Inferior parietal cortex (tissue), 1 donor: ENCODE results near the gene SLC46A3.
"Not testable (repeated sequence)": the region's sequence is repeated elsewhere in the genome, so short reads cannot be mapped to it uniquely, and the experiment has no call there.

Source experiments
- DNase-seq: peaks from one replicate; pipeline ENCODE4 v3.0.0-alpha.2; 2016; ENCODE audit errors: extremely low spot score

Gene SLC46A3

DNA sequence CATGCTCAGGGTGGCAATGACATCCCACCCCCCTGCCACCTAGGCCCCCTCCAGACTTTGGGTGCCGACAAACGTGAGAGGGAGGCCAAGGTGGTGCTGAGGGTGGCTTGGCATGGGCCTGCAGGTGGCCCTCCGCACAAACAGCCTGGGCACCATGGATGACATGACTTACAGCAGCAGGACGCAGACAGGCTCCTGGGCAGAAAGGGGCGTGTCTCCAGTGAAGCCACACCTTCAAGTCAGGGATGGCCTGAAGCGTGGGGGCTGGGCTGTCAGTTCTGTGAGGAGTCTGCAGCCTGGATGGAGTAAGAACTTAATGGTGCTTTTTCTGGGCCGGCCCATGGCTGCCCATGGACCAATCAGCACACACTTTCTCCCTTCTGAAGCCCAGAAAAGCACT lies 34.5 kb downstream of the SLC46A3 start:
- DNase-seq, result no peak

DNA sequence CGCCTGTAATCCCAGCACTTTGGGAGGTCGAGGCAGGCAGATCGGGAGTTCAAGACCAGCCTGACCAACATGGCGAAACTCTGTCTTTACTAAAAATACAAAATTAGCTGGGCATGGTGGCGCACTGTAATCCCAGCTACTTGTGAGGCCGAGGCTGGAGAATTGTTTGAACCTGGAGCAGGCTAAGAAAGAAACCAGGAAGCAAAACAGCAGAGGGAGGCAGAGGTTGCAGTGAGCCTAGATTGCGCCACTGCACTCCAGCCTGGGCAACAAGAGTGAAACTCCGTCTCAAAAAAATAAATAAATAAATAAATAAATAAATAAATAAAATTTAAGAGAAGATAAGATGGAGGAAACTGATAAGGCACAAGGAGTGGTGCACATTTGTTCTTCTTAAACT lies 35.6 kb downstream of the SLC46A3 start:
- DNase-seq, result not testable (repeated sequence)

- no peak for DNase-seq
Observed at GRCh38 chr13:28680541-28680940, 38.2 kb downstream of the SLC46A3 start.

DNA sequence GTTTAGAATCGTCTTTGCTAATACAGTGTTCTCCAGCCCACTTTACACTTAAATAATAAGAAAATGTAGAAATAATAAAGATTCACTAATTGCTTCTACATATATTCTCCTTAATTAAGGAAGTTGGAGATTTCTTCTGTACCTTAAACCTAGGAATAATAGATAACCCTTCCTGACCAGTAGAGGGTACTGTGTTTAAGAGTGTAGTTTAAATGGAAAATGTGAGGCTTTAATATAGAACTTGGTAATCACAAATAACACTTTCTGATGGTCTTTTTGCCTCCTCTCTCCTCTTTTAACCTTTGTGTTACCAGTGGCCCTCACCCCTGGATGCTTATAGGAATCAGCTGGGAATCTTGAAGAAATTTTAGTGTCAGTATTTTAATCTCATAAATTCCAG lies 39.1 kb downstream of the SLC46A3 start:
- DNase-seq, result no peak

GRCh38 chr13:28678809-28679208 lies 40.0 kb downstream of the SLC46A3 start:
- DNase-seq, result no peak

GRCh38 chr13:28671126-28671792 lies 47.5 kb downstream of the SLC46A3 start:
- no peak for DNase-seq

- no peak for DNase-seq
Observed at GRCh38 chr13:28666897-28667488, 51.8 kb downstream of the SLC46A3 start.

GRCh38 chr13:28659621-28659970 lies 59.2 kb downstream of the SLC46A3 start:
- no peak for DNase-seq

- DNase-seq, result peak; percentile 94
Observed at GRCh38 chr13:28658796-28659620, 59.8 kb downstream of the SLC46A3 start, which contains the start of gene POMP. TSS of gene POMP (plus strand) at chr13:28659130. CDS start at chr13:28659185, 55 bp downstream.

DNA sequence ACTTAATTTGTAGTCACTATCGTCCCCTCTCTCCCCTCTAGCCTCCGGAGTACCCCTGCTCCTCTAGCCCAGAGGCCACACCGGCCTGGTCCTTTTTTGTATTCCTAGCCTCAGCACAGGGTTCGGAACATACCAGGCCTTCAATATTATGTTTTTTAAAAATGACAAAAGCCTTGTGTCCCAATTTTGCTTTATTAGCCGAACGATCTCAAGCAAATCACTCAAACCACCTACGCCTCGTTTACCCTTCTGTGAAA lies 60.3 kb downstream of the SLC46A3 start:
- no peak for DNase-seq

GRCh38 chr13:28657784-28658538 lies 60.8 kb downstream of the SLC46A3 start:
- DNase-seq, result no peak

- DNase-seq, result no peak
Observed at GRCh38 chr13:28655561-28655960, 63.2 kb downstream of the SLC46A3 start.

GRCh38 chr13:28654276-28654675 lies 64.5 kb downstream of the SLC46A3 start:
- no peak for DNase-seq

- DNase-seq, result no peak
Observed at GRCh38 chr13:28653111-28653510, 65.7 kb downstream of the SLC46A3 start.

GRCh38 chr13:28651810-28652401 lies 66.9 kb downstream of the SLC46A3 start:
- DNase-seq, result no peak

DNA sequence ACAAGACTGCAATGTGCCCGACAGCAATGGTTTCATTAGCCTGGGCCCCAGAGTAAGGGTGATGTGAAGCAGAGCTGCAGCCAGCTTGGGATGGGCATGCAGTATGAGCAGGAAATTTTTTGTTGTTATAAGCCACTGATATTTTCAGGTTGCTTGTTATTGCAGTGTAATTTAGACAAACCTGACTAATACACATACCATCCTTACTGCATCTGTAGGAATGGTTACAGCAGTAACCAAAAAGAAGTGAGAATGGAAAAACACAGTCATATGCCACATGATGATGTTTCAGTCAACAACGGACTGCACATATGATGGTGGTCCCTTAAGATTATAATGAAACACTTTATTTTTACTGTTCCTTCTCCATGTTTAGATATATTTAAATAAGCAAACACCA lies 68.5 kb downstream of the SLC46A3 start:
- DNase-seq, result no peak
